HEK293T (cell line): ENCODE results near the gene SALL3.

ENCODE experiments used
- CTCF ChIA-PET: fragments of 350-600 bp; formaldehyde crosslinking; extraction: SDS; loops from one replicate; lab custom pipeline; 2021; ENCODE audit warnings: antibody characterized with exemption, inconsistent platforms; lab: Yijun Ruan, JAX
- POLR2A ChIA-PET: fragments of 350-600 bp; formaldehyde crosslinking; extraction: SDS; loops from one replicate; lab custom pipeline; 2020; ENCODE audit warnings: antibody characterized with exemption, inconsistent platforms; lab: Yijun Ruan, JAX
- DNase-seq: peaks from one replicate; pipeline ENCODE4 v3.0.0; 2012; ENCODE audit warnings: mixed read lengths; ENCODE audit errors: extremely low spot score
- ARNT ChIP-seq: fragments of 450-650 bp; IDR thresholded peaks from 2 replicates; pipeline ENCODE4 v1.6.1; 2017; ENCODE audit warnings: mild to moderate bottlenecking
- BHLHE40 ChIP-seq: fragments of 450-650 bp; IDR thresholded peaks from 2 replicates; pipeline ENCODE4 v1.6.1; 2016; ENCODE audit warnings: mild to moderate bottlenecking, moderate library complexity, borderline replicate concordance
- CTBP1 ChIP-seq: fragments of 450-650 bp; IDR thresholded peaks from 2 replicates; pipeline ENCODE4 v1.6.1; 2016; ENCODE audit warnings: borderline replicate concordance
- ELF4 ChIP-seq: fragments of 450-650 bp; IDR thresholded peaks from 2 replicates; pipeline ENCODE4 v1.6.1; 2017; ENCODE audit warnings: antibody characterized with exemption
- FOXA1 ChIP-seq: fragments of 450-650 bp; IDR thresholded peaks from 2 replicates; pipeline ENCODE4 v1.6.1; 2016; ENCODE audit warnings: mild to moderate bottlenecking
- FOXK2 ChIP-seq: fragments of 450-650 bp; IDR thresholded peaks from 2 replicates; pipeline ENCODE4 v1.6.1; 2016; ENCODE audit warnings: mild to moderate bottlenecking
- FOXM1 ChIP-seq: fragments of 450-650 bp; IDR thresholded peaks from 2 replicates; pipeline ENCODE4 v1.6.1; 2017; ENCODE audit warnings: mild to moderate bottlenecking, borderline replicate concordance
- HDGF ChIP-seq: fragments of 450-650 bp; IDR thresholded peaks from 2 replicates; pipeline ENCODE4 v1.6.1; 2017; ENCODE audit warnings: antibody characterized with exemption, borderline replicate concordance
- L3MBTL2 ChIP-seq: fragments of 450-650 bp; conservative IDR thresholded peaks from 2 replicates; pipeline ENCODE4 v1.6.1; 2016; ENCODE audit warnings: mild to moderate bottlenecking
- LEF1 ChIP-seq: fragments of 450-650 bp; IDR thresholded peaks from 2 replicates; pipeline ENCODE4 v1.6.1; 2017; ENCODE audit warnings: mild to moderate bottlenecking, borderline replicate concordance
- NFRKB ChIP-seq: fragments of 450-650 bp; IDR thresholded peaks from 2 replicates; pipeline ENCODE4 v1.6.1; 2016; ENCODE audit warnings: mild to moderate bottlenecking, moderate library complexity
- SP1 ChIP-seq: fragments of 450-650 bp; IDR thresholded peaks from 2 replicates; pipeline ENCODE4 v1.6.1; 2017
- SUZ12 ChIP-seq: fragments of 450-650 bp; IDR thresholded peaks from 2 replicates; pipeline ENCODE4 v1.6.1; 2016; ENCODE audit warnings: mild to moderate bottlenecking
- TARDBP ChIP-seq: fragments of 450-650 bp; IDR thresholded peaks from 2 replicates; pipeline ENCODE4 v1.6.1; 2016
- ZNF384 ChIP-seq: fragments of 450-650 bp; IDR thresholded peaks from 2 replicates; pipeline ENCODE4 v1.6.1; 2016
- TF ChIP-seq, protein P1 (sequence below): fragments of 450-650 bp; IDR thresholded peaks from 2 replicates; pipeline ENCODE4 v1.6.1; 2016

The SALL3 gene

DNA sequence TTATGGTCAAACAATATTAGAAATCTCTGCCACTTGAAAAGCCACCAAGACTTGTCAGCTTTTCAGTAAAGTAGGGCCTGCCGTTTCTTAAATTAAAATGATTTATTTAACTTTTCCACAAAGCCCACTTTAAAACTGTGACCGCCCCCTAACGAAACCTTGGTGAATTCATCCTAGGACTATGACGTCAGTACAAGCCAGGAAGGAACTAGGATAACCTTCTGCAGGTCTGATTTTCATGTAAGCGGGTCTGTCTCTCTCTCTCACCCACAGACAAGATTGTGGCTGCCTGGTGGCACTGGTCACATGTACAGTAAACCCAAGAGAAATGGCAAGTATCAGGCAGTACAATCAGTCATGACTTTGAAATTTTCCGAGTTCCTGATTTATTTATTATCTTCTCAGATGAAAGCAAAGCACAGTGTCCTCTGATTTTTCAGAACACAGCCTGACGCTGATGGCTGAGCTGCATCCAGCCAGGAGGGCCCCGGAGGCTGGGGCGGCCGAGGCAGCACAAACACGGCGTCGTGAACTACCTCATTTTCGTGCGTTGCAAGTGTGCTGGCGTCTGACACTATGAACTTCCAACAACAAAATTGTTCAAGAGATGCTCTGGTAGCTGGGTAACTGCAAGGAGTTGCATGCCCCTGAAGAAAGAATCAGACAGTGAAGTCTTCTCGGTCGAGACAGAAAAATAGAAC, 18.9 kb downstream of the SALL3 start:
- POLR2A ChIA-PET = no interaction called here
- no peak for TF ChIP-seq ELF4
- no peak for TF ChIP-seq FOXM1
- no peak for TF ChIP-seq SP1
- no peak for TF ChIP-seq NFRKB
- TF ChIP-seq CTBP1 = no peak
- no peak for TF ChIP-seq L3MBTL2
- no peak for TF ChIP-seq FOXA1
- no peak for TF ChIP-seq SUZ12
- no peak for TF ChIP-seq HDGF
- no peak for TF ChIP-seq TARDBP
- TF ChIP-seq ARNT = no peak
- TF ChIP-seq, protein P1, sequence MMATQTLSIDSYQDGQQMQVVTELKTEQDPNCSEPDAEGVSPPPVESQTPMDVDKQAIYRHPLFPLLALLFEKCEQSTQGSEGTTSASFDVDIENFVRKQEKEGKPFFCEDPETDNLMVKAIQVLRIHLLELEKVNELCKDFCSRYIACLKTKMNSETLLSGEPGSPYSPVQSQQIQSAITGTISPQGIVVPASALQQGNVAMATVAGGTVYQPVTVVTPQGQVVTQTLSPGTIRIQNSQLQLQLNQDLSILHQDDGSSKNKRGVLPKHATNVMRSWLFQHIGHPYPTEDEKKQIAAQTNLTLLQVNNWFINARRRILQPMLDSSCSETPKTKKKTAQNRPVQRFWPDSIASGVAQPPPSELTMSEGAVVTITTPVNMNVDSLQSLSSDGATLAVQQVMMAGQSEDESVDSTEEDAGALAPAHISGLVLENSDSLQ = no peak
- TF ChIP-seq FOXK2 = no peak
- no peak for TF ChIP-seq ZNF384
- TF ChIP-seq LEF1 = no peak
- no peak for TF ChIP-seq BHLHE40
- CTCF ChIA-PET = no interaction called here
- no peak for DNase-seq

DNA sequence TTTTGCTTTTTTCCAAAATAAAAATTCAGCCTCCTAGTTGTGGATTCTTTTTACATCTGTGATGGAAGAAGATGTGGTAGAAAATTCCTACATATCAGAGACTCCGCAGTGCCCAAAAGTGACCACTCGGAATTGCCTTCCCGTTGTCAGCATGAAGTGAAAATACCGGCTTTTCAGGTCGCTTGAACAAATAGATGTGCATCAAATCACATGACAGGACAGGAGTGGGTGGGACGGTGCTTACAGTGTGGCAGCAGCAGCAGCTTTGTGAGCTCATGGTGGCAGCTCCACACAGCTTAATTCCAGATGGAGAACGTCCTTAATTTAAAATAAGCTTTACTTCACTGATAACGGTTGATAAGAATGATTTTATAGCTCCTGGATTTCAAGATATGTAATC, 20.3 kb downstream of the SALL3 start:
- CTCF ChIA-PET = no interaction called here
- POLR2A ChIA-PET = no interaction called here
- no peak for DNase-seq
- no peak for TF ChIP-seq HDGF
- TF ChIP-seq L3MBTL2 = no peak
- no peak for TF ChIP-seq FOXK2
- no peak for TF ChIP-seq NFRKB
- TF ChIP-seq ELF4 = no peak
- no peak for TF ChIP-seq TARDBP
- TF ChIP-seq FOXA1 = no peak
- TF ChIP-seq BHLHE40 = no peak
- TF ChIP-seq FOXM1 = no peak
- no peak for TF ChIP-seq LEF1
- no peak for TF ChIP-seq SUZ12
- TF ChIP-seq CTBP1 = no peak
- no peak for TF ChIP-seq ZNF384
- TF ChIP-seq SP1 = no peak
- no peak for TF ChIP-seq ARNT
- TF ChIP-seq, protein P1 = no peak

DNA sequence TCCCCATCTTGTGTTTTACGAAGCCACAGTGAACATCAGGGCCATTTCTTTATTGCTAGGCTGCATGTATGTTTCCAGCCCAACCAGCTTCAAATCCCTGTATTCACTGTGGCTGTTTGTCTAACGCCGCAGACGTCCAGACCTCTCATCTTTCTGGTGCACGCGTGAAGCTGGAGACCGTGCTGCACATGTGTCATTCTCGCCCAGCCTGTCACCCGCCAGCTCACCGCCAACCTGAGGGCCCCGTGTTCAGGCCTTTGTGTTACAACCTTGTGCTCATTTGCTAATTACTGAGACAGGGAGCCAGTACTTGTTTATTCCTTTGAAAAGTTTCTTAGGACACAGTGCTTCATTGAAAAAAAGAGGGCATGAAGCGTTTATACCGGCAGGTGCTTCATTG, 21.4 kb downstream of the SALL3 start:
- POLR2A ChIA-PET = no interaction called here
- TF ChIP-seq ELF4 (no peak), ZNF384 (no peak), FOXA1 (no peak), SP1 (no peak), NFRKB (no peak), SUZ12 (no peak), FOXM1 (no peak), ARNT (no peak), TARDBP (no peak), HDGF (no peak), L3MBTL2 (no peak), FOXK2 (no peak), BHLHE40 (no peak), CTBP1 (no peak), LEF1 (no peak)
- TF ChIP-seq, protein P1 = no peak
- DNase-seq = no peak
- CTCF ChIA-PET = no interaction called here

DNA sequence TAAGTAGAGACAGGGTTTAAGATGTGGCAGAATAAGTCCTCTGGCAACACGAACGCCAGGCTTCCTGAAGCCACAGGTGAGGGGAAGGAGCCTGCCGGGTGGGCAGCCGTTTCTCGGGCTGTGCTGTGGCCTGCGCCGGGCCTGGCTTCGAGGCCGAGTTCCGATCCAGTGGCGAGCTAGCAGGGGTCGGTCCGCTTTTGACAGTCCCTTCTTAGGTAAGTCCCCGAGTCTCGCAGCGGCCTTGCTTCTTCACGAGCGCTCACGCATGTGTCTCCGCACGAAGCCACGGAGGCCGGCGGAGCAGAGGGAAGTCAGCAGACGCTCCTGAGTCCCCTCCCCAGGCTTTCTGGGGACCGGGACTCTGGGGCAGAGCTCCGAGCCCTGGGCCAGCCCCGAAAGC, 26.0 kb downstream of the SALL3 start:
- ChIA-PET CTCF (no interaction called here), POLR2A (no interaction called here)
- TF ChIP-seq L3MBTL2 (no peak), LEF1 (no peak), FOXK2 (no peak), SUZ12 (no peak), FOXM1 (no peak)
- TF ChIP-seq, protein P1 = no peak
- no peak for DNase-seq

DNA sequence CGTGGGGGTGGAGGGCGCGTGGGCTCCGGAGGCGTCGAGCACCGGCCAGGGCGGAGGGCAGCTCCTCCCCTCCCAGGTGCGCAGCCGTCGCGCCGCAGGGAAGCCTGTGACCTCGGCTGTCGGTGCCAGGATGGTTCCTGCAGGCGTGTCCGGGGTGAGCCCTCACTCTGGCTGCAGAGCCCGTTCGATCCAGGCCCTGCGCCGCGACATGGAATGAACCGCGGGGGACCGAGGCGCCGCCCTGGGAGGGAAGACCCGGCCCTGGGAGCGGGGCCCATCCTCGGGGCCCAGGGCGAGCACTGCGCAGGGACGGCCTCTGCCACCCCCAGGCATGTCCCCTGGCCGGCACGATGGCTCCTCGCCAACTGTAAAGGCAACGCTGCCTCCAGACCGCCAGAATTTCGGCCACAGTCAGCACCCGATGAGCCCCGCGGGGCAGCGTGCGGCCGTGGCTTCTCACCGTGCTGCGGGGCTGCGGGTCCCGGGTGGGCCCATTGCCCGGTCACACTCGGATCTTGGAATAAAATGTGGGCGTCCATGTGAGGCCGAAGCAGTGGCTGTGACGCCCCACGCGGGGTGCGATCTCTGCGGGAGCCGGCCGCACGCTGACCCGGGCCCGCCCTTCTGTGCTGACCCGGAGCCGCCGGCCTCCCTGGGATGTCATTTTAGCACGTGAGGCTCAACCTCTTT, 26.6 kb downstream of the SALL3 start:
- no peak for TF ChIP-seq FOXM1
- no peak for TF ChIP-seq LEF1
- TF ChIP-seq NFRKB = no peak
- no peak for TF ChIP-seq HDGF
- TF ChIP-seq ARNT = no peak
- no peak for TF ChIP-seq TARDBP
- TF ChIP-seq L3MBTL2 = no peak
- no peak for TF ChIP-seq CTBP1
- TF ChIP-seq BHLHE40 = no peak
- TF ChIP-seq, protein P1 = no peak
- TF ChIP-seq FOXK2 = no peak
- TF ChIP-seq ZNF384 = no peak
- TF ChIP-seq SUZ12 = no peak
- TF ChIP-seq ELF4 = no peak
- TF ChIP-seq SP1 = no peak
- TF ChIP-seq FOXA1 = no peak
- no peak for DNase-seq
- CTCF ChIA-PET = no interaction called here
- POLR2A ChIA-PET = no interaction called here
